Right atrium auricular region (tissue), 2 donors: Measurements from ENCODE around the gene ZDHHC21. TPM values are rescaled to one million over a fixed set of nuclear protein-coding genes. Genes with fewer than 3 reads are reported as not detected.
"Not testable (repeated sequence)": the region's sequence is repeated elsewhere in the genome, so short reads cannot be mapped to it uniquely, and the experiment has no call there.

Experiments
- DNase-seq: peaks from one replicate; pipeline ENCODE4 v3.0.0-alpha.2; 2019; ENCODE audit warnings: low spot score
- H3K27ac ChIP-seq, 2 donors: fragments of 200-600 bp; sonication (generic); 1 replicate in 1 of 2; 2 replicates in 1 of 2; pipeline ENCODE4 v1.5.1; 2016 to 2019
- H3K27me3 ChIP-seq, 2 donors: fragments of 200-600 bp; sonication (generic); one replicate each; pipeline versions ENCODE4 v1.5.1 to v1.6.0; 2017 to 2019
- H3K36me3 ChIP-seq: fragments of 200-600 bp; sonication (generic); one replicate; pipeline ENCODE4 v1.5.1; 2016
- H3K4me1 ChIP-seq, 2 donors: fragments of 200-600 bp; sonication (generic); one replicate each; pipeline versions ENCODE4 v1.5.1 to v1.6.0; 2017 to 2019
- H3K4me3 ChIP-seq, 2 donors: fragments of 200-600 bp; sonication (generic); 1 replicate in 1 of 2; 2 replicates in 1 of 2; pipeline ENCODE4 v1.5.1; 2017 to 2019; ENCODE audit warnings: mild to moderate bottlenecking in 1 of 2, moderate library complexity in 1 of 2
- H3K9me3 ChIP-seq, 2 donors: fragments of 200-600 bp; sonication (generic); one replicate each; pipeline ENCODE4 v1.5.1; 2019
- CTCF ChIP-seq, 2 donors: fragments of 200-600 bp; sonication (generic); IDR thresholded peaks; one replicate each; pipeline ENCODE4 v1.5.1; 2019; ENCODE audit warnings: antibody characterized with exemption in 2 of 2
- total RNA-seq, 2 donors: library from RNA; depleted of rRNA; stranded (reverse); fragments of >200 nt; gene quantifications; one replicate each; pipeline ENCODE4 v1.1.0, GENCODE V29; 2016

ZDHHC21 gene
- total RNA-seq, 2 donors from 2014 or later: 8.0 to 12.1 TPM

DNA sequence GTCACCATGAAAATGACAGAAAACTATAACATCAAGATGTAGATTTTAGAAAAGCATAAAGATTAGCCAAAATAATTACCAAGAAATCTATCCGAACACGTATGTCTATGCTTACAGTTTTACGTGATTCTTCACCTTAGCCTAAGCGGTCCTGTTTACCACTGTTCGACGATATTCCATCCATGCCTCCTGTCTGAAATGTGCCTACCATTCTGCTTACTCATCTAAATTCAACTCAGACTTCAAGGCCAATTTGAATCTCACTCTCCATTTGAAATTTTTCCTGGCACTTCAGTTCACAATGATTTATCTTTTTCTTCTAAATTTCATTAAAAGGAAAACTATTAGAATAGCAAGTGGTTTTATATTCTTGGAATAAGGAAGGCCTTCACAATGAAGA, 15.4 kb downstream of the ZDHHC21 start:
- DNase-seq: no peak
- H3K36me3 ChIP-seq: no peaks in the 10 kb centered on the region
- no peaks in the 10 kb centered on the region for H3K4me1 ChIP-seq
- no peak overlapping the region for H3K27ac ChIP-seq
- TF ChIP-seq CTCF (IDR thresholded peaks at IDR 0.05): no peak
- no peak overlapping the region for H3K4me3 ChIP-seq
- H3K27me3 ChIP-seq: no peaks in the 10 kb centered on the region
- H3K9me3 ChIP-seq: no peaks in the 10 kb centered on the region

DNA sequence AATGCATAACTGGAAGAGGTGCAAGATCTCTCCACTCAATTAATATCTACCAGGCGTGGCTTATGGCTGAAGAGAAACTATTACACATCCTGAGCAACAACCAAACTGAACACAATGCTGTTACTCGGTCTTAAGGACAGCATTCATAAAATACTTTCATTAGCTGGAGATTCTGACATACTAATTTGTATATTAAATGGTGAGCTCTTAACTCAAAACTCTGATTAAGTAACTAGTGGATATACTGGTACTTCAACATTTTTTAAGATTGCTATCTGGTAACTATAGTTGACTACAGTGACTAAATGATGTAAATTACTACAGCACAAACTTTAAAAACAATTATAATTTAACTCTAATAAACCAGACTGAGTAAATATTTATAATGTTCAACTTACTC, 15.8 kb downstream of the ZDHHC21 start:
- no peak for TF ChIP-seq CTCF (IDR thresholded peaks at IDR 0.05)

DNA sequence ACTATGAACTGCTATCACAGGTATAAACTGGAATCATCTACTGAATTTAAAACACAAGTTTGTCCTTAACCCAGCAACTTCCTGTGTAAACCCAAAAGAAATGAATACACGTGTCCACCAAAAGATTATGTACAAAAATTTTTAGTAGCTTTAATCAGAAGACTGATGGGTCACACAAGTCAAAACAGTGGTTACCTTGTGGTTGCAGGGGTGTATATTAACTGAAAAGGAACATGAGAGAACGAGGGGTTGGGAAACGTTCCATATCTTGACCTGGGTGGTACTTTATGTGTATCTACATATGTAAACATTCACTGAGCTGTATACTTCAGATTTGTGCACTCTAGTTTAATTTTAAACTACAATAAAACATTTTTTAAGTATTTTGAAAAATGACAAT, 18.6 kb downstream of the ZDHHC21 start:
- H3K9me3 ChIP-seq: no peaks in the 10 kb centered on the region
- H3K27me3 ChIP-seq: no peaks in the 10 kb centered on the region
- TF ChIP-seq CTCF (IDR thresholded peaks at IDR 0.05): no peak
- H3K4me3 ChIP-seq: no peak overlapping the region
- DNase-seq: no peak
- peaks cover 17% of the 10 kb centered on the region for H3K36me3 ChIP-seq
- no peak overlapping the region for H3K27ac ChIP-seq
- no peaks in the 10 kb centered on the region for H3K4me1 ChIP-seq

More for the DNA sequence above, 15.8 kb downstream of the ZDHHC21 start:
- H3K4me1 ChIP-seq: no peaks in the 10 kb centered on the region
- no peak overlapping the region for H3K27ac ChIP-seq
- no peaks in the 10 kb centered on the region for H3K27me3 ChIP-seq
- peaks cover 5% of the 10 kb centered on the region for H3K36me3 ChIP-seq
- DNase-seq: no peak
- no peaks in the 10 kb centered on the region for H3K9me3 ChIP-seq
- no peak overlapping the region for H3K4me3 ChIP-seq

DNA sequence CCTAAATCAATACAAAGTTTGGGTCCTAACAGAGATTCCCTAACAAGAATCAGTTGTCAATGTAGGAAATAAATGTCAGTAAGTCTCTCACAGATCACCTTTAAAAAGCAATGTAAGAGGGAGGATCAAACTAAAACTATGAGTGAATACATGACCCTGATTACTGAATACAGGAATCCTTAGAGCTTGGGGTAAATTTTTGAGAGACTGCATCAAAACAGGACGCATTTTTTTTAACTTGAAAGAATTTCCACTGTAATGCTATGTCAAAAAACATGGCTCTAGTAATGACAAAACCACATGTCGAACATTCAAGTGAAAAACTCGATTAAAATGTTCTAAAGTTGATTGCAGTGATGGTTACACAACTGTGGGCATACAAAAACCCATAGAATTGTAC, 21.9 kb downstream of the ZDHHC21 start:
- Histone ChIP-seq H3K4me3 (no peak overlapping the region), H3K27ac (no peak overlapping the region), H3K9me3 (no peaks in the 10 kb centered on the region), H3K27me3 (no peaks in the 10 kb centered on the region), H3K4me1 (no peaks in the 10 kb centered on the region), H3K36me3 (peaks cover 17% of the 10 kb centered on the region)
- TF ChIP-seq CTCF (IDR thresholded peaks at IDR 0.05): no peak
- no peak for DNase-seq

- Histone ChIP-seq H3K4me3 (no peak overlapping the region), H3K36me3 (peaks cover 17% of the 10 kb centered on the region), H3K27ac (no peak overlapping the region), H3K4me1 (no peaks in the 10 kb centered on the region), H3K27me3 (no peaks in the 10 kb centered on the region), H3K9me3 (no peaks in the 10 kb centered on the region)
- no peak for TF ChIP-seq CTCF (IDR thresholded peaks at IDR 0.05)
- DNase-seq: no peak
These were observed 22.5 kb downstream of the ZDHHC21 start for GRCh38 chr9:14670718-14671117.

- not testable (repeated sequence) for DNase-seq, H3K27me3 ChIP-seq, H3K4me3 ChIP-seq, H3K9me3 ChIP-seq, H3K27ac ChIP-seq, H3K4me1 ChIP-seq, H3K36me3 ChIP-seq
These were observed 29.2 kb downstream of the ZDHHC21 start for GRCh38 chr9:14664022-14664421.
